ENCODE measurements around the gene PFKL. TPM values are rescaled to one million over a fixed set of nuclear protein-coding genes. Genes with fewer than 3 reads are reported as not detected.

The PFKL gene
- total RNA-seq, 1 experiment from 2014 or later = 67.5 TPM

DNA sequence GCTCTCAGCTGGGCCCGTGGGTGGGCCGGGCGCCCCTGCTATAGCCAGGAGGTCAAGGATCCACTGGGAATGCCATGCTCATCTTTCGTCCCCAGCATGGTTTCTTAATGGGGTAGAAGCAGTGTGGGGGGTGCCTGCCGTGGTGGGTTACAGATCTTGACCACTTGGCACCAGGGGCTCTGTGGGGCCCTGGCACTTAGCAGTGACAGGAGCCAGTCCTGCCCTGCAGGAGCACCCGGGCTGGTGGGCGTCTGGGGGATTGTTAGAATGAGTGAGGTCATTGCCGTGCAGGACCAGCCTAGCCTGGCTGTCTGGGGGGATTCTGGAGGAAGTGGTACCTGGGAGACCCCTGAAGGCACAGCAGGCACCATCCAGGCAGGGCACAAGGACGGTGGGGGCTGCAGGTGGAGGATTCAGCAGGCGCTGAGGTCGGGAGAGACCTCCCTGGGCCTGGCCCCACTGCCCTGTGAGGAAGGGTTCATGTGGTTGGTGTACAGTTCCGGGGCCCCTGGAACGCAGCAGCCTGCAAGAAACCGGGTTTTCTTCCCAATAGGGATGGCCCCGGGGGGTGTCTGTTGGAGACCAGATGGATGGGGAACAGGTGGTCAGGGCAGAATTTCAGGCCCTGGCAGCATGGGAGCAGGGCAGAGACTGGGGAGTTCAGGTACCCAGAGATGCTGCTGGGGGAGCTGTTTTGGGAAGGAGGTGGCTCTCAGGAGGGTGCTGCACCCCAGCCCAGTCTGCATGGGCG is 9.4 kb upstream of the PFKL start:
- no peak overlapping the region for H3K27ac ChIP-seq
- no peaks in the 10 kb centered on the region for H3K9me2 ChIP-seq (ENCODE audit: insufficient read depth)
- no peaks in the 10 kb centered on the region for H3F3A ChIP-seq (ENCODE audit: insufficient read depth, low read depth)
- DNase-seq = no peak
- H3K36me3 ChIP-seq (ENCODE audit: low read depth) = no peaks in the 10 kb centered on the region
- H3K4me3 ChIP-seq = no peak overlapping the region
- H3K27me3 ChIP-seq (ENCODE audit: insufficient read depth, low read depth) = peaks cover 14% of the 10 kb centered on the region; the same call in 1 of the 2 replicates
- no peaks in the 10 kb centered on the region for H3K79me2 ChIP-seq (ENCODE audit: low read depth)
- intact Hi-C loops (cut with micrococcal nuclease; ENCODE audit: unreplicated experiment) = no loop called here
- TF ChIP-seq, protein P1, sequence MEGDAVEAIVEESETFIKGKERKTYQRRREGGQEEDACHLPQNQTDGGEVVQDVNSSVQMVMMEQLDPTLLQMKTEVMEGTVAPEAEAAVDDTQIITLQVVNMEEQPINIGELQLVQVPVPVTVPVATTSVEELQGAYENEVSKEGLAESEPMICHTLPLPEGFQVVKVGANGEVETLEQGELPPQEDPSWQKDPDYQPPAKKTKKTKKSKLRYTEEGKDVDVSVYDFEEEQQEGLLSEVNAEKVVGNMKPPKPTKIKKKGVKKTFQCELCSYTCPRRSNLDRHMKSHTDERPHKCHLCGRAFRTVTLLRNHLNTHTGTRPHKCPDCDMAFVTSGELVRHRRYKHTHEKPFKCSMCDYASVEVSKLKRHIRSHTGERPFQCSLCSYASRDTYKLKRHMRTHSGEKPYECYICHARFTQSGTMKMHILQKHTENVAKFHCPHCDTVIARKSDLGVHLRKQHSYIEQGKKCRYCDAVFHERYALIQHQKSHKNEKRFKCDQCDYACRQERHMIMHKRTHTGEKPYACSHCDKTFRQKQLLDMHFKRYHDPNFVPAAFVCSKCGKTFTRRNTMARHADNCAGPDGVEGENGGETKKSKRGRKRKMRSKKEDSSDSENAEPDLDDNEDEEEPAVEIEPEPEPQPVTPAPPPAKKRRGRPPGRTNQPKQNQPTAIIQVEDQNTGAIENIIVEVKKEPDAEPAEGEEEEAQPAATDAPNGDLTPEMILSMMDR (conservative IDR thresholded peaks at IDR 0.05) = no peak
- ChIA-PET POLR2A (ENCODE audit: unreplicated experiment) (no interaction called here), CTCF (no interaction called here)
- BruUV-seq (replicated peaks) = no TSS peak
- H2AFZ ChIP-seq = no peak overlapping the region
- no peaks in the 10 kb centered on the region for H4K20me1 ChIP-seq (ENCODE audit: insufficient read depth)
- no peaks in the 10 kb centered on the region for H3K9me3 ChIP-seq (ENCODE audit: insufficient read depth, low read depth)
- no peak overlapping the region for H3K4me2 ChIP-seq
- peaks cover 12% of the 10 kb centered on the region; the same call in 1 of the 2 replicates for H3K4me1 ChIP-seq (replicated peaks; ENCODE audit: insufficient read depth)

DNA sequence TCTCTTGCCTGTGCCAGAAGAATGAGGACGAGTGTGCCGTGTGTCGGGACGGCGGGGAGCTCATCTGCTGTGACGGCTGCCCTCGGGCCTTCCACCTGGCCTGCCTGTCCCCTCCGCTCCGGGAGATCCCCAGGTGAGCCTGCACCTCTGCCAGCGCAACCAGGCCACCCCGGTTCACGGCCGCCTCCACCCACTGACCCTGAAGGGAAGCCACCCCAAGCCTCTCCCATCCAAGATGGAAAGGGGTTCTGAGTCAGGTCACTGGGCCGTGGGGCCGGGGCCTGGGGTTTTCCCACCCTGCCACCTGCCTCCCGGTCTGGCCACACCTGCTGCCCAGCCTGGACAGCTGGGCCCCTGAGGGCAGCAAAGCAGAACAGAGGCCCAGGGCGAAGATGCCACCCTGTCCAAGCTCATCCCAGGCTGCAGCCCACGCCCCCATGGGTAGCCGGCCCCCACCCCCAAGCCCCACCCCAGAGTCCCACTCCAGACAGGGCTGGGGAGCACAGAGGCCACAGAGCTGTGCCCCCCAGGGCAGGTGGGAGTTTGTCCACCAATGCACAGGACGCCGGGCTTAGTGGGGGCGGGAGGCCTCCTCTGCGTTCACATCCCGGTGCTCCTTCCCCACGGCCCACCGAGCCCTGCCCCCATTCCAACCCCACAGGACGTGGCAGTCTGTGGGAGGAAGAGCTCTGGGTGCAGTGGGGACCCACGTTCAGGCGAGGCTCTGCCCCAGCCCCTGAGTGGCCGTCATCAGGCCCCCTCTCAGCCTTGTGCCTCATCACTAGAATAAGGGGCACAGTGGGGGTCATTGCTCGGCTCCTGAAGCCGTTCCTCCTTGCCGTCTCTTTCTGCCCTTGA is 8.5 kb upstream of the PFKL start:
- Histone ChIP-seq H3K79me2 (ENCODE audit: low read depth) (no peaks in the 10 kb centered on the region), H3K36me3 (ENCODE audit: low read depth) (no peaks in the 10 kb centered on the region), H4K20me1 (ENCODE audit: insufficient read depth) (no peaks in the 10 kb centered on the region), H3K4me1 (replicated peaks; ENCODE audit: insufficient read depth) (peaks cover 13% of the 10 kb centered on the region; the same call in 1 of the 2 replicates), H3K9me2 (ENCODE audit: insufficient read depth) (no peaks in the 10 kb centered on the region), H3K27me3 (ENCODE audit: insufficient read depth, low read depth) (peaks cover 10% of the 10 kb centered on the region; the same call in 1 of the 2 replicates), H3K9me3 (ENCODE audit: insufficient read depth, low read depth) (no peaks in the 10 kb centered on the region), H3F3A (ENCODE audit: insufficient read depth, low read depth) (no peaks in the 10 kb centered on the region), H3K4me2 (no peak overlapping the region), H3K27ac (no peak overlapping the region), H3K4me3 (no peak overlapping the region), H2AFZ (no peak overlapping the region)
- ChIA-PET CTCF (no interaction called here), POLR2A (ENCODE audit: unreplicated experiment) (no interaction called here)
- no TSS peak for BruUV-seq (replicated peaks)
- intact Hi-C loops (cut with micrococcal nuclease; ENCODE audit: unreplicated experiment) = no loop called here
- TF ChIP-seq EZH2 (IDR thresholded peaks at IDR 0.05; ENCODE audit: low read depth) = no peak
- TF ChIP-seq, protein P1 (conservative IDR thresholded peaks at IDR 0.05) = no peak
- no peak for DNase-seq

GRCh38 chr21:44291936-44292811 is 7.7 kb upstream of the PFKL start:
- intact Hi-C loops (cut with micrococcal nuclease; ENCODE audit: unreplicated experiment) = no loop called here
- H3K4me1 ChIP-seq (replicated peaks; ENCODE audit: insufficient read depth) = peaks cover 13% of the 10 kb centered on the region; the same call in 1 of the 2 replicates
- H3K36me3 ChIP-seq (ENCODE audit: low read depth) = no peaks in the 10 kb centered on the region
- no peaks in the 10 kb centered on the region for H3K79me2 ChIP-seq (ENCODE audit: low read depth)
- H3K4me3 ChIP-seq = no peak overlapping the region
- H3K9me2 ChIP-seq (ENCODE audit: insufficient read depth) = no peaks in the 10 kb centered on the region
- H3K27ac ChIP-seq = no peak overlapping the region
- TF ChIP-seq EZH2 (IDR thresholded peaks at IDR 0.05; ENCODE audit: low read depth) = no peak
- TF ChIP-seq, protein P1 (conservative IDR thresholded peaks at IDR 0.05) = no peak
- no peaks in the 10 kb centered on the region for H3F3A ChIP-seq (ENCODE audit: insufficient read depth, low read depth)
- no peak for DNase-seq
- H3K9me3 ChIP-seq (ENCODE audit: insufficient read depth, low read depth) = no peaks in the 10 kb centered on the region
- ChIA-PET POLR2A (ENCODE audit: unreplicated experiment) (no interaction called here), CTCF (no interaction called here)
- BruUV-seq (replicated peaks) = no TSS peak
- H4K20me1 ChIP-seq (ENCODE audit: insufficient read depth) = no peaks in the 10 kb centered on the region
- no peak overlapping the region for H3K4me2 ChIP-seq
- H3K27me3 ChIP-seq (ENCODE audit: insufficient read depth, low read depth) = 0 out of 2 replicates have a peak, but pooled peaks cover 4% of the 10 kb centered on the region
- H2AFZ ChIP-seq = no peak overlapping the region

All from PC-9 (cell line).